CD4-positive, alpha-beta T cell treated with Interleukin-21 for 1 hour (primary cell): ENCODE results near the gene COX5B.
A peak's percentile ranks its signal among the peaks of the same experiment; 100 is the strongest.
"Not testable (repeated sequence)": the region's sequence is repeated elsewhere in the genome, so short reads cannot be mapped to it uniquely, and the experiment has no call there.

Source experiments
- DNase-seq: peaks from one replicate; pipeline ENCODE4 v3.0.0-alpha.2; 2020

COX5B gene

GRCh38 chr2:97675430-97676113, 29.7 kb downstream of the COX5B start:
- DNase-seq = no peak

GRCh38 chr2:97676620-97677019, 30.8 kb downstream of the COX5B start:
- DNase-seq = no peak

- no peak for DNase-seq
These were observed 31.6 kb downstream of the COX5B start for GRCh38 chr2:97677480-97677879.

- no peak for DNase-seq
These were observed 32.4 kb downstream of the COX5B start for GRCh38 chr2:97678298-97678697.

GRCh38 chr2:97687235-97687634, 41.4 kb downstream of the COX5B start:
- DNase-seq = not testable (repeated sequence)

GRCh38 chr2:97688062-97688827, 42.4 kb downstream of the COX5B start:
- DNase-seq = no peak

GRCh38 chr2:97691166-97691565, 45.3 kb downstream of the COX5B start:
- DNase-seq = no peak

GRCh38 chr2:97693476-97693875, 47.6 kb downstream of the COX5B start:
- DNase-seq = no peak

- DNase-seq = no peak
These were observed 49.9 kb downstream of the COX5B start for GRCh38 chr2:97695744-97696143.

- peak; percentile 90 for DNase-seq
These were observed 51.7 kb downstream of the COX5B start for GRCh38 chr2:97697252-97698235.
